GM12878 (cell line): ENCODE results near the gene DDX49. TPM values are rescaled to one million over a fixed set of nuclear protein-coding genes. Genes with fewer than 3 reads are reported as not detected.

Experiments used
- ATAC-seq: fragments of 200-7000 bp; cut with Tn5 transposase; 3 replicates; pipeline ENCODE4 v1.9.1; 2020; ENCODE audit warnings: mild to moderate bottlenecking, moderate library complexity
- BruUV-seq: library from RNA; stranded (reverse); fragments of 400-500 nt; replicated peaks from 2 replicates; lab custom pipeline; 2021; lab: Mats Ljungman, UMichigan
- CTCF ChIA-PET: fragments of 300-600 bp; sonication (Branson Sonifier 250); formaldehyde crosslinking; extraction: SDS; loops from one replicate; lab custom pipeline; 2021; ENCODE audit warnings: inconsistent platforms; lab: Yijun Ruan, JAX
- POLR2A ChIA-PET: fragments of 350-600 bp; formaldehyde crosslinking; extraction: SDS; loops from one replicate; lab custom pipeline; 2021; ENCODE audit warnings: inconsistent platforms; lab: Charles Lee
- RAD21 ChIA-PET: fragments of 300-600 bp; sonication (Branson Sonifier 250); formaldehyde crosslinking; loops from one replicate; lab custom pipeline; 2023; ENCODE audit warnings: antibody characterized with exemption; ENCODE audit not compliant: unreplicated experiment; lab: Charles Lee
- SMC1A ChIA-PET: fragments of 300-600 bp; sonication (Branson Sonifier 250); formaldehyde crosslinking; loops from one replicate; lab custom pipeline; 2023; ENCODE audit not compliant: unreplicated experiment, uncharacterized antibody; lab: Charles Lee
- DNase-seq: peaks from one replicate; pipeline ENCODE4 v3.0.0-alpha.2; 2011; ENCODE audit warnings: low read depth, low spot score
- FAIRE-seq: peaks from 3 replicates; lab custom pipeline; 2011; peaks lifted over from hg19 to GRCh38; lab: Jason Lieb, UNC
- H2AFZ ChIP-seq: 2 replicates; pipeline ENCODE4 v1.6.0; 2011; ENCODE audit warnings: low read depth, low read length, control low read depth; ENCODE audit not compliant: control insufficient read depth
- H3K27ac ChIP-seq: 2 replicates; pipeline ENCODE4 v1.5.1; 2011; ENCODE audit warnings: control low read depth; ENCODE audit not compliant: control insufficient read depth, insufficient read depth
- H3K27me3 ChIP-seq, 2 experiments: replicated peaks in 1 of 2; 2 replicates each; pipeline versions ENCODE4 v1.6.0 to v1.6.1; 2011; ENCODE audit warnings: low read length in 1 of 2; ENCODE audit not compliant: control insufficient read depth in 2 of 2, insufficient read depth in 2 of 2
- H3K36me3 ChIP-seq, 2 experiments: 2 replicates each; pipeline ENCODE4 v1.5.1; 2011; ENCODE audit warnings: low read length in 1 of 2; ENCODE audit not compliant: control insufficient read depth in 2 of 2, insufficient read depth in 2 of 2
- H3K4me1 ChIP-seq: 2 replicates; pipeline ENCODE4 v1.6.1; 2011; ENCODE audit warnings: mild to moderate bottlenecking, low read length, moderate library complexity, mixed read lengths; ENCODE audit not compliant: control insufficient read depth, insufficient read depth
- H3K4me2 ChIP-seq: 2 replicates; pipeline ENCODE4 v1.6.0; 2011; ENCODE audit warnings: control low read depth; ENCODE audit not compliant: control insufficient read depth, insufficient read depth
- H3K4me3 ChIP-seq: fragments of 200-600 bp; sonication (generic); 2 replicates; pipeline ENCODE4 v1.5.1; 2016
- H3K79me2 ChIP-seq: 2 replicates; pipeline ENCODE4 v1.6.0; 2011; ENCODE audit warnings: low read length; ENCODE audit not compliant: control insufficient read depth, insufficient read depth
- H3K9ac ChIP-seq: 2 replicates; pipeline ENCODE4 v1.8.0; 2011; ENCODE audit warnings: low read length, control low read depth, mixed read lengths; ENCODE audit not compliant: control insufficient read depth, insufficient read depth
- H3K9me3 ChIP-seq: replicated peaks from 3 replicates; pipeline ENCODE4 v1.5.1; 2011; ENCODE audit warnings: mild to moderate bottlenecking, low read length; ENCODE audit not compliant: control insufficient read depth, insufficient read depth
- H4K20me1 ChIP-seq: 2 replicates; pipeline ENCODE4 v1.6.0; 2011; ENCODE audit not compliant: control insufficient read depth, insufficient read depth
- BACH1 ChIP-seq: fragments of 450-650 bp; IDR thresholded peaks from 2 replicates; pipeline ENCODE4 v1.6.1; 2017; ENCODE audit warnings: mild to moderate bottlenecking, borderline replicate concordance
- PML ChIP-seq: IDR thresholded peaks from 2 replicates; pipeline ENCODE4 v1.6.1; 2012; ENCODE audit warnings: low read length, inconsistent platforms
- RAD21 ChIP-seq: IDR thresholded peaks from 2 replicates; pipeline ENCODE4 v1.6.1; 2011; ENCODE audit warnings: mild to moderate bottlenecking, low read depth, low read length, moderate library complexity; ENCODE audit not compliant: insufficient read depth
- ZNF217 ChIP-seq: fragments of 450-650 bp; IDR thresholded peaks from 2 replicates; pipeline ENCODE4 v1.6.1; 2017; ENCODE audit warnings: antibody characterized with exemption, mild to moderate bottlenecking
- WGBS: methylation state at CpG from one replicate; pipeline ENCODE4 v1.1.6; 2016; ENCODE audit warnings: low lambda C conversion rate; ENCODE audit not compliant: insufficient replicate concordance, insufficient coverage; ENCODE audit errors: missing lambda C conversion rate; 5-methylcytosine and 5-hydroxymethylcytosine counted together
- in situ Hi-C: fragments of 300-500 bp; cut with MboI; formaldehyde crosslinking; loops from 9 replicates; pipeline ENCODE4 v1.14.3; 2018; ENCODE audit warnings: mixed read lengths
- intact Hi-C: fragments of 100-400 bp; cut with micrococcal nuclease; formaldehyde crosslinking; loops from one replicate; pipeline ENCODE4 v1.14.2; 2022; ENCODE audit not compliant: unreplicated experiment
- polyA plus RNA-seq, 11 experiments: library from polyadenylated mRNA; depleted of rRNA in 4 of 11; unstranded in 6 of 11; stranded (reverse) in 5 of 11; fragments of >200 nt; fragmentation: Nextera tagmentation in 4 of 11; fragmentation: Illumina TruSeq in 1 of 11; extraction: Ambion mirVana in 4 of 11; extraction: Trizol in 1 of 11; gene quantifications; 1 replicate in 1 of 11; 2 replicates in 10 of 11; pipeline versions ENCODE4 v1.2.1 to v1.2.3, GENCODE V29; 2011 to 2016; ENCODE audit warnings: inconsistent platforms in 2 of 11, missing spikeins in 2 of 11, low read depth in 1 of 11
- total RNA-seq, 4 experiments: library from RNA; depleted of rRNA in 3 of 4; stranded (reverse); fragments of >200 nt in 3 of 4; fragmentation: Illumina TruSeq in 1 of 4; extraction: Trizol in 1 of 4; gene quantifications; 2 replicates each; pipeline versions ENCODE4 v1.2.1 to v1.2.3, GENCODE V29; 2013 to 2021
- TF ChIP-seq, protein P1 (sequence below): fragments of 450-650 bp; IDR thresholded peaks from 2 replicates; pipeline ENCODE4 v1.6.1; 2017; ENCODE audit warnings: low read depth, mild to moderate bottlenecking, moderate library complexity
- TF ChIP-seq, protein P2 (sequence below): fragments of 450-650 bp; IDR thresholded peaks from 2 replicates; pipeline ENCODE4 v1.6.1; 2017; ENCODE audit warnings: mild to moderate bottlenecking, moderate library complexity
- TF ChIP-seq, protein P3 (sequence below): IDR thresholded peaks from 2 replicates; pipeline ENCODE4 v1.6.1; 2011; ENCODE audit warnings: low read depth, mild to moderate bottlenecking, low read length, moderate library complexity, borderline replicate concordance; ENCODE audit errors: extremely low read depth
- TF ChIP-seq, protein P4 (sequence below): fragments of 450-650 bp; IDR thresholded peaks from 2 replicates; pipeline ENCODE4 v1.6.1; 2017; ENCODE audit warnings: borderline replicate concordance

DDX49 gene
- total and polyA plus RNA-seq, 10 of the 15 experiments (the other 5 are each of a cell fraction or from before 2014, with no cell fraction given) = 0.58 to 102 (median 48.1) TPM

DNA sequence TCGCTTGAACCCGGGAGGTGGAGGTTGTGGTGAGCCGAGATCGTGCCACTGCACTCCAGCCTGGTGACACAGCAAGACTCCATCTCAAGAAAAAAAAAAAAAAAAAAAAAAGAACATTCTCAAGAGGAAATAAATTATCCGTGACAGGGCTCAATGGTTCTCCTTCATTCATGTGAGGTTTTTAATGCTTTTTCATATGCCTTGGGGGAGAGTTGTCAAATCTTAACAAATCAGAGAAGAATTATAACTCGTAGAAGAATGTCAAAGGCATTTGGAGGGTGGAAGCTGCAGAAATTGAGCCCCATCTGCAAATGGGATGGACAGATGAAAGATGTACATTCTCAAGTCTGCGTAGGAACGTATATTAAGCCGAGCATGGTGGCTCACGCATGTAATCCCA lies 56.4 kb downstream of the DDX49 start:
- RAD21 ChIA-PET = no interaction called here
- no peak overlapping the region for H3K27ac ChIP-seq
- H3K79me2 ChIP-seq = no peaks in the 10 kb centered on the region
- in situ Hi-C loops = no loop called here
- no peak overlapping the region for H3K4me3 ChIP-seq
- FAIRE-seq (no peak), ATAC-seq (no peak), DNase-seq (no peak)
- H3K4me1 ChIP-seq = no peaks in the 10 kb centered on the region
- intact Hi-C loops = no loop called here
- no peaks in the 10 kb centered on the region for H3K36me3 ChIP-seq
- CTCF ChIA-PET = interaction anchor here (0.6 kb wide), 1 partner anchor 55 kb away, joined by 3 read pairs; no protein-coding TSS in a partner anchor
- TF ChIP-seq, protein P1, sequence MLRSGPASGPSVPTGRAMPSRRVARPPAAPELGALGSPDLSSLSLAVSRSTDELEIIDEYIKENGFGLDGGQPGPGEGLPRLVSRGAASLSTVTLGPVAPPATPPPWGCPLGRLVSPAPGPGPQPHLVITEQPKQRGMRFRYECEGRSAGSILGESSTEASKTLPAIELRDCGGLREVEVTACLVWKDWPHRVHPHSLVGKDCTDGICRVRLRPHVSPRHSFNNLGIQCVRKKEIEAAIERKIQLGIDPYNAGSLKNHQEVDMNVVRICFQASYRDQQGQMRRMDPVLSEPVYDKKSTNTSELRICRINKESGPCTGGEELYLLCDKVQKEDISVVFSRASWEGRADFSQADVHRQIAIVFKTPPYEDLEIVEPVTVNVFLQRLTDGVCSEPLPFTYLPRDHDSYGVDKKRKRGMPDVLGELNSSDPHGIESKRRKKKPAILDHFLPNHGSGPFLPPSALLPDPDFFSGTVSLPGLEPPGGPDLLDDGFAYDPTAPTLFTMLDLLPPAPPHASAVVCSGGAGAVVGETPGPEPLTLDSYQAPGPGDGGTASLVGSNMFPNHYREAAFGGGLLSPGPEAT = no peak
- TF ChIP-seq BACH1 (no peak), ZNF217 (no peak), PML (no peak), RAD21 (no peak)
- TF ChIP-seq, protein P2, sequence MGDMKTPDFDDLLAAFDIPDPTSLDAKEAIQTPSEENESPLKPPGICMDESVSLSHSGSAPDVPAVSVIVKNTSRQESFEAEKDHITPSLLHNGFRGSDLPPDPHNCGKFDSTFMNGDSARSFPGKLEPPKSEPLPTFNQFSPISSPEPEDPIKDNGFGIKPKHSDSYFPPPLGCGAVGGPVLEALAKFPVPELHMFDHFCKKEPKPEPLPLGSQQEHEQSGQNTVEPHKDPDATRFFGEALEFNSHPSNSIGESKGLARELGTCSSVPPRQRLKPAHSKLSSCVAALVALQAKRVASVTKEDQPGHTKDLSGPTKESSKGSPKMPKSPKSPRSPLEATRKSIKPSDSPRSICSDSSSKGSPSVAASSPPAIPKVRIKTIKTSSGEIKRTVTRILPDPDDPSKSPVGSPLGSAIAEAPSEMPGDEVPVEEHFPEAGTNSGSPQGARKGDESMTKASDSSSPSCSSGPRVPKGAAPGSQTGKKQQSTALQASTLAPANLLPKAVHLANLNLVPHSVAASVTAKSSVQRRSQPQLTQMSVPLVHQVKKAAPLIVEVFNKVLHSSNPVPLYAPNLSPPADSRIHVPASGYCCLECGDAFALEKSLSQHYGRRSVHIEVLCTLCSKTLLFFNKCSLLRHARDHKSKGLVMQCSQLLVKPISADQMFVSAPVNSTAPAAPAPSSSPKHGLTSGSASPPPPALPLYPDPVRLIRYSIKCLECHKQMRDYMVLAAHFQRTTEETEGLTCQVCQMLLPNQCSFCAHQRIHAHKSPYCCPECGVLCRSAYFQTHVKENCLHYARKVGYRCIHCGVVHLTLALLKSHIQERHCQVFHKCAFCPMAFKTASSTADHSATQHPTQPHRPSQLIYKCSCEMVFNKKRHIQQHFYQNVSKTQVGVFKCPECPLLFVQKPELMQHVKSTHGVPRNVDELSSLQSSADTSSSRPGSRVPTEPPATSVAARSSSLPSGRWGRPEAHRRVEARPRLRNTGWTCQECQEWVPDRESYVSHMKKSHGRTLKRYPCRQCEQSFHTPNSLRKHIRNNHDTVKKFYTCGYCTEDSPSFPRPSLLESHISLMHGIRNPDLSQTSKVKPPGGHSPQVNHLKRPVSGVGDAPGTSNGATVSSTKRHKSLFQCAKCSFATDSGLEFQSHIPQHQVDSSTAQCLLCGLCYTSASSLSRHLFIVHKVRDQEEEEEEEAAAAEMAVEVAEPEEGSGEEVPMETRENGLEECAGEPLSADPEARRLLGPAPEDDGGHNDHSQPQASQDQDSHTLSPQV = no peak
- TF ChIP-seq, protein P3, sequence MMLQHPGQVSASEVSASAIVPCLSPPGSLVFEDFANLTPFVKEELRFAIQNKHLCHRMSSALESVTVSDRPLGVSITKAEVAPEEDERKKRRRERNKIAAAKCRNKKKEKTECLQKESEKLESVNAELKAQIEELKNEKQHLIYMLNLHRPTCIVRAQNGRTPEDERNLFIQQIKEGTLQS = no peak
- TF ChIP-seq, protein P4, sequence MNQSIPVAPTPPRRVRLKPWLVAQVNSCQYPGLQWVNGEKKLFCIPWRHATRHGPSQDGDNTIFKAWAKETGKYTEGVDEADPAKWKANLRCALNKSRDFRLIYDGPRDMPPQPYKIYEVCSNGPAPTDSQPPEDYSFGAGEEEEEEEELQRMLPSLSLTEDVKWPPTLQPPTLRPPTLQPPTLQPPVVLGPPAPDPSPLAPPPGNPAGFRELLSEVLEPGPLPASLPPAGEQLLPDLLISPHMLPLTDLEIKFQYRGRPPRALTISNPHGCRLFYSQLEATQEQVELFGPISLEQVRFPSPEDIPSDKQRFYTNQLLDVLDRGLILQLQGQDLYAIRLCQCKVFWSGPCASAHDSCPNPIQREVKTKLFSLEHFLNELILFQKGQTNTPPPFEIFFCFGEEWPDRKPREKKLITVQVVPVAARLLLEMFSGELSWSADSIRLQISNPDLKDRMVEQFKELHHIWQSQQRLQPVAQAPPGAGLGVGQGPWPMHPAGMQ = no peak
- POLR2A ChIA-PET = interaction anchor here (0.7 kb wide), 1 partner anchor 143 kb away, joined by 3 read pairs; no protein-coding TSS in a partner anchor
- H3K9me3 ChIP-seq = no peaks in the 10 kb centered on the region
- H3K9ac ChIP-seq = no peak overlapping the region
- SMC1A ChIA-PET = no interaction called here
- no TSS peak for BruUV-seq
- H3K27me3 ChIP-seq = no peaks in the 10 kb centered on the region
- H3K4me2 ChIP-seq = no peak overlapping the region
- H2AFZ ChIP-seq = no peak overlapping the region
- WGBS = 37% methylated on average over 6 of the region's 10 CpGs
- H4K20me1 ChIP-seq = no peaks in the 10 kb centered on the region
